ENCODE measurements around the gene BMPR1A. TPM values are rescaled to one million over a fixed set of nuclear protein-coding genes. Genes with fewer than 3 reads are reported as not detected.

Gene BMPR1A
- polyA plus RNA-seq, 1 experiment: 21.4 TPM

DNA sequence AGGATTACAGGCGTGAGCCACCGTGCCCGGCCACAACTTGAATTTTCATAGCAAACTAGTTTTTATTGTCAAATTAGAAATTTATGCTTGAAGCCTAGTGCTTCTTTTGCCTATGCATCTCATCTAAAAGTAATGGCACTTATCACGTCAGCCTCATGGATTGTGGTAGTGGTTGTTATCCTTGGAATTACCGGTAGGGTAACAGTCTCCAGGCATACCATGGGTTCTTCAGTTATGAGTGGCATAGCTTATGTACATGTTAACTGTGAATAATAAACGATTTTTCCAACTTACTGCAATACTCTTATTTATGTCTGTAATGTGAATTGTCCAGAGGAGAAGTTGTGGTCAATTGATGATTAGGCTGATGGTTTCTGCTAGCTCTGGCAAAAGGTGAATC lies 63.1 kb downstream of the BMPR1A start:
- Histone ChIP-seq H3K36me3 (ENCODE audit: control insufficient read depth, insufficient read depth, low read length) (no peaks in the 10 kb centered on the region), H3K27me3 (ENCODE audit: control insufficient read depth, insufficient read depth, low read length) (no peaks in the 10 kb centered on the region), H3K4me3 (ENCODE audit: low read depth, low read length) (no peak overlapping the region)
- ChIA-PET POLR2A (no interaction called here), CTCF (interaction anchor here (0.9 to 2.7 kb wide), 2 partner anchors 10 to 16 kb away, joined by 3 to 5 read pairs; no protein-coding TSS in a partner anchor)
- DNase-seq (ENCODE audit: low read depth): no peak
- TF ChIP-seq, protein P1, sequence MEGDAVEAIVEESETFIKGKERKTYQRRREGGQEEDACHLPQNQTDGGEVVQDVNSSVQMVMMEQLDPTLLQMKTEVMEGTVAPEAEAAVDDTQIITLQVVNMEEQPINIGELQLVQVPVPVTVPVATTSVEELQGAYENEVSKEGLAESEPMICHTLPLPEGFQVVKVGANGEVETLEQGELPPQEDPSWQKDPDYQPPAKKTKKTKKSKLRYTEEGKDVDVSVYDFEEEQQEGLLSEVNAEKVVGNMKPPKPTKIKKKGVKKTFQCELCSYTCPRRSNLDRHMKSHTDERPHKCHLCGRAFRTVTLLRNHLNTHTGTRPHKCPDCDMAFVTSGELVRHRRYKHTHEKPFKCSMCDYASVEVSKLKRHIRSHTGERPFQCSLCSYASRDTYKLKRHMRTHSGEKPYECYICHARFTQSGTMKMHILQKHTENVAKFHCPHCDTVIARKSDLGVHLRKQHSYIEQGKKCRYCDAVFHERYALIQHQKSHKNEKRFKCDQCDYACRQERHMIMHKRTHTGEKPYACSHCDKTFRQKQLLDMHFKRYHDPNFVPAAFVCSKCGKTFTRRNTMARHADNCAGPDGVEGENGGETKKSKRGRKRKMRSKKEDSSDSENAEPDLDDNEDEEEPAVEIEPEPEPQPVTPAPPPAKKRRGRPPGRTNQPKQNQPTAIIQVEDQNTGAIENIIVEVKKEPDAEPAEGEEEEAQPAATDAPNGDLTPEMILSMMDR (IDR thresholded peaks at IDR 0.05; ENCODE audit: insufficient read depth, low read depth, low read length): no peak

GRCh38 chr10:86820509-86820908 lies 64.1 kb downstream of the BMPR1A start:
- ChIA-PET POLR2A (no interaction called here), CTCF (interaction anchor here (0.9 to 2.7 kb wide), 2 partner anchors 9 to 15 kb away, joined by 3 to 5 read pairs; no protein-coding TSS in a partner anchor)
- TF ChIP-seq, protein P1 (IDR thresholded peaks at IDR 0.05; ENCODE audit: insufficient read depth, low read depth, low read length): no peak

DNA sequence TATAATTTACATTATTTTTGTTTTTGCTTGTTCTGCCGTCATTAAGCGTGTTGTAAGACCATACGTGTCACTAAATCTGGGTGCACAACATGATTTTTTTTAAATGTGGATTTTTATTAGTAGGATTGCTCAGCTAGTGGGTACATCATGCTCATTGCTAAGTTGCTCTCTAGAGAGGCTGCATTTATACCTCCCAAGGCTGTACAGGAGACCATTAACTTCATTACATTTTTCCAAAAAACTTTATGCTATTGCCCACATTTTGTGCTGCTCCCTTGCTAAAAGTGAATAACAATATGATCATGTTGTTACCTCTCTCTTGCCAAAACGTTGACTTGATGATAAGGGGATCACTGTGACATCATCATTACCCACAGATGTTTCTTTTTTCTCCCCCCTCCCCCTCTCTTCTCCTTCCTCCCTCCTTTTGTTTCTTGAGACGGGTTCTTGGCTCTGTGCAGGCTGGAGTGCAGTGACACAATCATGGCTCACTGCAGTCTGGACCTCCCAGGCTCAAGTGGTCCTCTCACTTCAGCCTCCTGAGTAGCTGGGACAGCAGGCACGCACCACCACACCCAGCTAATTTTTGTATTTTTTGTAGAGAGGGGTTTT lies 65.1 kb downstream of the BMPR1A start:
- CTCF ChIA-PET: interaction anchor here (0.9 to 2.7 kb wide), 2 partner anchors 8 to 37 kb away, joined by 4 to 5 read pairs; no protein-coding TSS in a partner anchor

More at GRCh38 chr10:86820509-86820908, 64.1 kb downstream of the BMPR1A start:
- H3K27me3 ChIP-seq (ENCODE audit: control insufficient read depth, insufficient read depth, low read length): no peaks in the 10 kb centered on the region
- H3K4me3 ChIP-seq (ENCODE audit: low read depth, low read length): no peak overlapping the region
- H3K36me3 ChIP-seq (ENCODE audit: control insufficient read depth, insufficient read depth, low read length): no peaks in the 10 kb centered on the region
- no peak for DNase-seq (ENCODE audit: low read depth)

GRCh38 chr10:86823565-86823964 lies 67.1 kb downstream of the BMPR1A start:
- DNase-seq (ENCODE audit: low read depth): no peak
- TF ChIP-seq, protein P1 (IDR thresholded peaks at IDR 0.05; ENCODE audit: insufficient read depth, low read depth, low read length): no peak
- ChIA-PET POLR2A (no interaction called here), CTCF (no interaction called here)
- H3K4me3 ChIP-seq (ENCODE audit: low read depth, low read length): no peak overlapping the region
- no peaks in the 10 kb centered on the region for H3K27me3 ChIP-seq (ENCODE audit: control insufficient read depth, insufficient read depth, low read length)
- no peaks in the 10 kb centered on the region for H3K36me3 ChIP-seq (ENCODE audit: control insufficient read depth, insufficient read depth, low read length)

More for the DNA sequence above, 65.1 kb downstream of the BMPR1A start:
- POLR2A ChIA-PET: no interaction called here
- TF ChIP-seq, protein P1 (IDR thresholded peaks at IDR 0.05; ENCODE audit: insufficient read depth, low read depth, low read length): no peak
- no peaks in the 10 kb centered on the region for H3K36me3 ChIP-seq (ENCODE audit: control insufficient read depth, insufficient read depth, low read length)
- no peak overlapping the region for H3K4me3 ChIP-seq (ENCODE audit: low read depth, low read length)
- no peaks in the 10 kb centered on the region for H3K27me3 ChIP-seq (ENCODE audit: control insufficient read depth, insufficient read depth, low read length)
- no peak for DNase-seq (ENCODE audit: low read depth)

- no peak for DNase-seq (ENCODE audit: low read depth)
- CTCF ChIA-PET: no interaction called here
- Histone ChIP-seq H3K27me3 (ENCODE audit: control insufficient read depth, insufficient read depth, low read length) (no peaks in the 10 kb centered on the region), H3K36me3 (ENCODE audit: control insufficient read depth, insufficient read depth, low read length) (no peaks in the 10 kb centered on the region), H3K4me3 (ENCODE audit: low read depth, low read length) (no peak overlapping the region)
- TF ChIP-seq, protein P1 (IDR thresholded peaks at IDR 0.05; ENCODE audit: insufficient read depth, low read depth, low read length): no peak
- POLR2A ChIA-PET: no interaction called here
Observed at GRCh38 chr10:86824151-86824550, 67.7 kb downstream of the BMPR1A start.
